Mesothelial cell of epicardium (in vitro differentiated cells): Measurements from ENCODE around the gene NDN. TPM values are rescaled to one million over a fixed set of nuclear protein-coding genes. Genes with fewer than 3 reads are reported as not detected.
A peak's percentile ranks its signal among the peaks of the same experiment; 100 is the strongest.

Experiments
- DNase-seq, 2 experiments: peaks; one replicate each; pipeline ENCODE4 v3.0.0; 2021; ENCODE audit warnings: low spot score in 2 of 2; ENCODE audit not compliant: unreplicated experiment in 2 of 2
- H3K27ac Mint-ChIP-seq: 2 replicates; pipeline ENCODE4 v1.8.0; 2021; ENCODE audit warnings: mixed read lengths
- H3K27me3 Mint-ChIP-seq: 2 replicates; pipeline ENCODE4 v1.8.0; 2021; ENCODE audit warnings: low read depth, mixed read lengths
- H3K36me3 Mint-ChIP-seq: 2 replicates; pipeline ENCODE4 v1.8.0; 2021; ENCODE audit warnings: mixed read lengths
- H3K4me1 Mint-ChIP-seq: 2 replicates; pipeline ENCODE4 v1.8.0; 2021; ENCODE audit warnings: mixed read lengths
- H3K4me3 Mint-ChIP-seq: 2 replicates; pipeline ENCODE4 v1.8.0; 2021; ENCODE audit warnings: mild to moderate bottlenecking, moderate library complexity, mixed read lengths
- H3K9me3 Mint-ChIP-seq: 2 replicates; pipeline ENCODE4 v1.8.0; 2021; ENCODE audit warnings: mixed read lengths
- total RNA-seq: library from RNA; stranded (reverse); gene quantifications from 3 replicates; pipeline ENCODE4 v1.2.1, GENCODE V29; 2021
- TF ChIP-seq, protein P1 (sequence below): fragments of 200-600 bp; sonication (generic); IDR thresholded peaks from one replicate; pipeline ENCODE4 v1.5.0; 2021; ENCODE audit warnings: antibody characterized with exemption; ENCODE audit not compliant: unreplicated experiment

Gene NDN
- total RNA-seq, 1 donor from 2014 or later: 85.8 TPM

DNA sequence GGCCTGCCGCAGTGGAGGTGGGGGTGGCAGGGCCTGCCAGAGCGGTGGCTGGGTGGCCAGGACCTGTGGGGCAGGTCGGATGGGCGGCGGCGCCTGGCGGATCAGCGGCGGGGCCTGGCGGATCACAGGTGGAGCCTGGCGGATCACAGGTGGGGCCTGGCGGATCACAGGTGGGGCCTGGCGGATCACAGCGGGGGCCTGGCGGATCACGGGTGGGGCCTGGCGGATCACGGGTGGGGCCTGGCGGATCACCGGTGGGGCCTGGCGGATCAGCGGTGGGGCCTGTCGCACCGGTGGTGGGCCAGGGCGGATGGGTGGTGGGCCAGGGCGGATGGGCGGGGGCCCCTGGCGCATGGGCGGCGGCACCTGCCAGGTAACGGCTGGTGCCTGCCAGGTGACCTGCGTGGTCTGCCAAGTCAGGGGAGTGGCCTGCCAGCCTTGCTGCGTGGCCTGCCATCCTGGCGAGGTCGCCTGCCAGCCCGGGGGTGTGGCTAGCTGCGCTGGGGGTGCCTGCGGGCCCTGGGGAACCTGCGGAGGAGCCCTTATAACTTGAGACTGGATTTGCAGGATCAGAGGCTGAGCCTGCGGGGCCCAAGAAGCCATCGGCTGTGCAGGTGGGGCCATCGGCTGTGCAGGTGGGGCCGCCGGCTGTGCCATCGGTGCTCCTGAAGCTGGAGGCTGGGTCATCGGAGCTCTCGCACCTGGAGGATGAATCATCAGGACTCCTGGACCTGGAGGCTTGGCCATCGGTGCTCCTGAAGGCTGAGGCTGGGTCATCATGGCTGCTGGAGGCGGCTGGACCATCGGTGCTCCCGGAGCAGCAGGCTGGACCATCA lies 40.7 kb downstream of the NDN start:
- Mint-ChIP-seq H3K4me1 (peaks cover 6% of the 10 kb centered on the region), H3K4me3 (peak overlapping the region; percentile 79), H3K9me3 (peaks cover 3% of the 10 kb centered on the region), H3K27me3 (peaks cover 9% of the 10 kb centered on the region), H3K27ac (no peak overlapping the region), H3K36me3 (peaks cover 3% of the 10 kb centered on the region)
- TF ChIP-seq, protein P1, sequence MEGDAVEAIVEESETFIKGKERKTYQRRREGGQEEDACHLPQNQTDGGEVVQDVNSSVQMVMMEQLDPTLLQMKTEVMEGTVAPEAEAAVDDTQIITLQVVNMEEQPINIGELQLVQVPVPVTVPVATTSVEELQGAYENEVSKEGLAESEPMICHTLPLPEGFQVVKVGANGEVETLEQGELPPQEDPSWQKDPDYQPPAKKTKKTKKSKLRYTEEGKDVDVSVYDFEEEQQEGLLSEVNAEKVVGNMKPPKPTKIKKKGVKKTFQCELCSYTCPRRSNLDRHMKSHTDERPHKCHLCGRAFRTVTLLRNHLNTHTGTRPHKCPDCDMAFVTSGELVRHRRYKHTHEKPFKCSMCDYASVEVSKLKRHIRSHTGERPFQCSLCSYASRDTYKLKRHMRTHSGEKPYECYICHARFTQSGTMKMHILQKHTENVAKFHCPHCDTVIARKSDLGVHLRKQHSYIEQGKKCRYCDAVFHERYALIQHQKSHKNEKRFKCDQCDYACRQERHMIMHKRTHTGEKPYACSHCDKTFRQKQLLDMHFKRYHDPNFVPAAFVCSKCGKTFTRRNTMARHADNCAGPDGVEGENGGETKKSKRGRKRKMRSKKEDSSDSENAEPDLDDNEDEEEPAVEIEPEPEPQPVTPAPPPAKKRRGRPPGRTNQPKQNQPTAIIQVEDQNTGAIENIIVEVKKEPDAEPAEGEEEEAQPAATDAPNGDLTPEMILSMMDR: no peak
- no peak for DNase-seq

DNA sequence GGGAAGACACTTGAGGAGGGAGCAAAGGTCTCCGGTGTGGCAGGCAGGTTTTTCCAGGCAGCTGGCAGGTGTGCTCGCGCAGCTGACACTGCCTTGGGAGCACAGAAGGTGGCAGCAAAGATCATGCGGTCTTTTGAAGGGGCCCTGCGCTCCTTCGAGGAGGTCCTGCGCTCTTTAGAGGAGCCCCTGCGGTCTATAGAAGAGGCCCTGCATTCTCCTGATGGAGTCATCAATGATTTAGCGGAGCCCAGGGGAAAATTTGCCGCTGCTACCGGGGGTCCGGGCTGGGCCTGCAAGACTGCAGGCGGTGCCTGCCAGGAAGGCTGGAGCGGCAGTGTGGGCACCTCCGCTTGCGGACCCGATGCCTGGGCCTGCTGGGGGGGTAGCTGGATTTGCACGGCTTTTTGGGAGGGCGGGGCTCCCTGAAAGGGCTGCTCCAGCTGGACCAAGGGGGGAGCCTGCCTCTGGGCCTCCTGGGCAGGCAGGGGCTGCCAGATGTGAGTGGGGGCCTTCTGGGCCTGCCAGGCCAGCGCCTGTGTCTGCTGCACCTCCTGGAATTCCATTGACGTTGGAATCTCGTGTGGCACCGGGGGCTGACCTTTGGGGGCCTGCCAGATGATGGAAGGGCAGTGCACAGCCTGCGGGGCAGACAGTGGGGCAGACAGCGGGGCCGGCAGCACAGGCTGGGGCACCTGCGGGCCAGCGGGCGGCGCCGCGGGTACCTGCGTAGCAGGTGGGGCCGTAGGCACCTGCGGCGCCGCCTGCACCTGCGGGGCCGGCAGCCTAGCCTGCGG lies 41.5 kb downstream of the NDN start:
- Mint-ChIP-seq H3K9me3 (peaks cover 3% of the 10 kb centered on the region), H3K27me3 (peaks cover 4% of the 10 kb centered on the region), H3K4me3 (peak overlapping the region; percentile 56), H3K36me3 (peaks cover 3% of the 10 kb centered on the region), H3K4me1 (peaks cover 6% of the 10 kb centered on the region), H3K27ac (no peak overlapping the region)
- no peak for DNase-seq
- TF ChIP-seq, protein P1: no peak

DNA sequence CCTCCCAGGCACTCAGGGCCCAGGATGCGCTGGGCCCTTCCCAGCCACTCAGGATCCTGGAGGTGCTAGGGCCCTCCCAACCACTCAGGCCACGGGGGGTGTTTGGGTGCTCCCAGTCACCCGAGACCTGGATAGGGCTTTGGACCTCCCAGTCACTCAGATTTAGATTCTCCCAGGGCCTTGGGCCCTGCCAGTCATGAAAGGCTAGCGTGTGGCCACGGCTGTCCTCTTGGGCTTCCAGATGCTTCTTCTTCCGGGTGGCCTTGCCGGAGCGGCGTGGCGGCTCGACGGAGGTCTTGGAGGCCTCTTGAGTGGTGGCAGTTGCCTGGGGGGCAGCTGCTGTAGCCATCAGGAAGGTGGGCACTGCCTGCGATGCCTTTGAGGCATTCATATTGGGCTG lies 42.3 kb downstream of the NDN start:
- H3K36me3 Mint-ChIP-seq: peaks cover 3% of the 10 kb centered on the region
- H3K27ac Mint-ChIP-seq: no peak overlapping the region
- no peak for DNase-seq
- peak overlapping the region; percentile 56 for H3K4me3 Mint-ChIP-seq
- H3K9me3 Mint-ChIP-seq: peaks cover 3% of the 10 kb centered on the region
- H3K27me3 Mint-ChIP-seq: no peaks in the 10 kb centered on the region
- TF ChIP-seq, protein P1: no peak
- peaks cover 6% of the 10 kb centered on the region for H3K4me1 Mint-ChIP-seq

DNA sequence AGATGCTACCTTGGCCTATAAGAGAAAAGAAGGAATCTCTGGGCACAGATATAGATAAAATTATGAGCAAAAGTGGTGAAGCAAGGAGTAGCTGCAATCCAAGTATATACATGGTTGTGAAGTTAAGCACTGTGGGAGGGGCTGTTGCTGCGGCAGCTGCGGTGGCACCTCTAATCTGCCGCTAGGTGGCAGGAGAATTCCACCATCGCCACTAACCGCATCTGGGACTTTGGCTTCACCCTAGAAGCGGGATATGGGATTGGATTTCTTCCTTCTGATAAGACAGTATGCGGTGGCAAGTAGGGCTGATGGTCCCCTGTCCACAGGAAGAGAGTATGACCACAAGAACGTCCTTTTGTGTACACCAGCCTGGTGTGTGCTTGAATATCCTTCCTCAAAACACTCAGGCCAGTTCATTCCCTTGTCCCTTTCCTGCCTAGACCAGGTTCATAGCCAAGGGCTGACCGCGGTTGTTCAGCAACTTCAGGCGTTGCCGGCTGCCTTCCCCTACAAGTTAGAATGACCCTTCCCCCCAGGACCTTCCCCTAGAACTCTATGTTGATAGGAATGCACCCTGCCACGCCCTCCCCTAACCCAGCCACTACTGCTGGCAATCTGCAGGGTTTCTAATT lies 44.6 kb downstream of the NDN start:
- no peak overlapping the region for H3K4me3 Mint-ChIP-seq
- H3K36me3 Mint-ChIP-seq: peaks cover 3% of the 10 kb centered on the region
- no peaks in the 10 kb centered on the region for H3K27me3 Mint-ChIP-seq
- no peak overlapping the region for H3K27ac Mint-ChIP-seq
- no peaks in the 10 kb centered on the region for H3K4me1 Mint-ChIP-seq
- peak in 1 of 2 experiments; percentile 68 for DNase-seq
- TF ChIP-seq, protein P1: peak; percentile 64
- H3K9me3 Mint-ChIP-seq: peaks cover 8% of the 10 kb centered on the region

Other genes with a start within 250 kb of the NDN start
- not detected in 3 replicates for gene GOLGA6L2, start 240.1 kb downstream of the NDN start, total RNA-seq
- gene MKRN3, start 121.6 kb downstream of the NDN start, total RNA-seq: 0.22 to 0.35 TPM (median 0.34 TPM) in 3 replicates
- 10.9 to 11.2 TPM (median 10.9 TPM) in 3 replicates for gene MAGEL2, start 39.4 kb downstream of the NDN start, total RNA-seq